ENCODE measurements around the gene RCVRN. TPM values are rescaled to one million over a fixed set of nuclear protein-coding genes. Genes with fewer than 3 reads are reported as not detected.

RCVRN gene
- total RNA-seq, 1 experiment from 2014 or later = not detected

- Histone ChIP-seq H3K27me3 (ENCODE audit: control insufficient read depth, insufficient read depth, low read length) (no peaks in the 10 kb centered on the region; the same call in 1 of the 2 replicates), H3K36me3 (ENCODE audit: control insufficient read depth, insufficient read depth, low read length) (no peaks in the 10 kb centered on the region), H3K27ac (ENCODE audit: low read length) (no peak overlapping the region), H3K9me3 (ENCODE audit: control insufficient read depth, insufficient read depth, low read depth, low read length) (no peaks in the 10 kb centered on the region), H3K4me3 (ENCODE audit: low read depth in 2 of 2, low read length in 2 of 2) (no peak overlapping the region), H3K4me1 (ENCODE audit: control insufficient read depth, insufficient read depth, low read length) (no peaks in the 10 kb centered on the region)
- no peak for TF ChIP-seq REST (IDR thresholded peaks at IDR 0.05; ENCODE audit: insufficient read depth in 1 of 2, low read depth in 2 of 2, low read length in 1 of 2)
- TF ChIP-seq CTCF (IDR thresholded peaks at IDR 0.05) = no peak
- no peak for TF ChIP-seq SIN3A (IDR thresholded peaks at IDR 0.05; ENCODE audit: borderline replicate concordance, insufficient read depth, low read depth, low read length)
- TF ChIP-seq TCF7L2 (IDR thresholded peaks at IDR 0.05; ENCODE audit: low read depth, low read length) = no peak
- TF ChIP-seq POLR2AphosphoS5 (IDR thresholded peaks at IDR 0.05; ENCODE audit: low read depth, low read length) = no peak
- ChIA-PET CTCF (interaction anchor here (0.5 kb wide), 1 partner anchor 84 kb away, joined by 3 read pairs; no protein-coding TSS in a partner anchor), POLR2A (no interaction called here)
- ATAC-seq (no peak), DNase-seq (ENCODE audit: low read depth, low spot score) (no peak)
- intact Hi-C loops (cut with micrococcal nuclease; ENCODE audit: unreplicated experiment) (no loop called here), in situ Hi-C loops (cut with HindIII; ENCODE audit: low pct_unique_long_range_greater_than_20kb, low sequenced_read_pairs) (no loop called here)
- BruUV-seq (replicated peaks) = no TSS peak
Observed at GRCh38 chr17:9913476-9913875, 8.4 kb upstream of the RCVRN start.

DNA sequence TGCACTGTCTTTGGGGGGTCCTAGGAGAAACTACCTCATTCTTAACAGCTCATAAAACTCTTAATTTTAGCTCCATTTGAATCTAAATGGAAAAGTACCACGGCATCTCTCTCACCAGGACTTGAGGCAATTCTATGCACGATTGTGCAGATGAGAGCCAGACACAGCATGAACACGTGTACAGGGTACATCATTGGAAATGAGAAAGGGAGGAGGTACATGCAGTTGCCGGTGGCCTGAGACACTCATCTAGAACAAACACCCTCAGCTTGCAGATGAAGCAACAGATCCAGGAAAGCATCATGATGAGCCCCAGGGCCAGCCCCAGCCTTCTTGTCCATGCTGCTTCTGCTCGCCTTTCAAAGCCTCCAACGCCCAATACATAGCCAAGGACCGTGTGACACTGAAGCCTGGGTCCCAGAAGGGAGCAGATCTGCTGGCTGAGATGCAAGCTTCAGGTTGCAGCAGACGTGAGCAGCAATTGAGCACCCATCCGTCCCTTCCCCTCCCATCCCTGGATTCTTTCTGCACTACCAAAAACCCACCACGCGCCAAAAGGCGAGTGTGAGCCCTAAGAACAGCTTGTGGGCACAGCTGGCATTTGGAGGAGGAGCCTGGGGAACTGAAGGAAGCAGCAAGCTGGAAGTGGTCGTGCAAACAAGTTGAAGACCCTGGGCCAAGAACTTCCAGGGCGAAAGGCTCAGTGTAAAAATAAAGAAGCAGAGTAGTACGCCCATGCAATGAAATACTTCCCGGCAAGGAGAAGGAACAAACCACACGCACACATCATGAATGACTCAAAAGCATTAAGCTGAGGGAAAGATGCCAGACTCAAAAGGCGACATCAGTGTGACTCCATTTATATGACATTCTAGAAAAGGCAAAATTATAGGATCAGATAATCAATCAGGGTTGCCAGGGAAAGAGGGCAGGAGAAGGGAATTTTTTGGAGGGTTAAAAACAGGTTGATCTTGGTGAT, 7.3 kb upstream of the RCVRN start:
- H3K27me3 ChIP-seq (ENCODE audit: control insufficient read depth, insufficient read depth, low read length) = no peaks in the 10 kb centered on the region; the same call in 1 of the 2 replicates
- ATAC-seq (no peak), DNase-seq (ENCODE audit: low read depth, low spot score) (no peak)
- ChIA-PET CTCF (interaction anchor here (0.5 kb wide), 1 partner anchor 83 kb away, joined by 3 read pairs; no protein-coding TSS in a partner anchor), POLR2A (no interaction called here)
- no peak overlapping the region for H3K27ac ChIP-seq (ENCODE audit: low read length)
- no peak overlapping the region for H3K4me3 ChIP-seq (ENCODE audit: low read depth in 2 of 2, low read length in 2 of 2)
- H3K36me3 ChIP-seq (ENCODE audit: control insufficient read depth, insufficient read depth, low read length) = no peaks in the 10 kb centered on the region
- in situ Hi-C loops (cut with HindIII; ENCODE audit: low pct_unique_long_range_greater_than_20kb, low sequenced_read_pairs) (no loop called here), intact Hi-C loops (cut with micrococcal nuclease; ENCODE audit: unreplicated experiment) (no loop called here)
- TF ChIP-seq REST (IDR thresholded peaks at IDR 0.05; ENCODE audit: insufficient read depth in 1 of 2, low read depth in 2 of 2, low read length in 1 of 2) = no peak
- no peak for TF ChIP-seq POLR2AphosphoS5 (IDR thresholded peaks at IDR 0.05; ENCODE audit: low read depth, low read length)
- no peak for TF ChIP-seq TCF7L2 (IDR thresholded peaks at IDR 0.05; ENCODE audit: low read depth, low read length)
- TF ChIP-seq CTCF (IDR thresholded peaks at IDR 0.05) = no peak
- TF ChIP-seq SIN3A (IDR thresholded peaks at IDR 0.05; ENCODE audit: borderline replicate concordance, insufficient read depth, low read depth, low read length) = no peak
- H3K9me3 ChIP-seq (ENCODE audit: control insufficient read depth, insufficient read depth, low read depth, low read length) = no peaks in the 10 kb centered on the region
- BruUV-seq (replicated peaks) = no TSS peak
- H3K4me1 ChIP-seq (ENCODE audit: control insufficient read depth, insufficient read depth, low read length) = no peaks in the 10 kb centered on the region

Data from Panc1 (cell line).